GM18519 (cell line): ENCODE results near the gene RIIAD1.

Experiments
- ATAC-seq: cut with Tn5 transposase; IDR thresholded peaks from one replicate; pipeline ENCODE4 v1.9.1; 2021; ENCODE audit warnings: mild to moderate bottlenecking, moderate library complexity; ENCODE audit not compliant: unreplicated experiment, low FRiP score

RIIAD1 gene

GRCh38 chr1:151710187-151710840, 11.0 kb upstream of the RIIAD1 start:
- no peak for ATAC-seq

- ATAC-seq = no peak
Measured at GRCh38 chr1:151711044-151711800, 10.1 kb upstream of the RIIAD1 start.

GRCh38 chr1:151711951-151712350, 9.4 kb upstream of the RIIAD1 start:
- no peak for ATAC-seq

- ATAC-seq = no peak
Measured at GRCh38 chr1:151713044-151713443, 8.3 kb upstream of the RIIAD1 start.

- no peak for ATAC-seq
Measured at GRCh38 chr1:151713874-151714273, 7.4 kb upstream of the RIIAD1 start.

GRCh38 chr1:151714820-151715725, 6.2 kb upstream of the RIIAD1 start:
- ATAC-seq = no peak

GRCh38 chr1:151715726-151716404, 5.5 kb upstream of the RIIAD1 start:
- no peak for ATAC-seq

GRCh38 chr1:151716405-151716762, 4.9 kb upstream of the RIIAD1 start:
- no peak for ATAC-seq

- no peak for ATAC-seq
Measured at GRCh38 chr1:151716771-151717631, 4.3 kb upstream of the RIIAD1 start, which contains the start of gene CELF3. Gene CELF3, minus strand, starts transcription at chr1:151716803. Its CDS starts 783 bp downstream, at chr1:151716020.

- ATAC-seq = no peak
Measured at GRCh38 chr1:151718011-151718431, 3.3 kb upstream of the RIIAD1 start.

GRCh38 chr1:151718666-151719065, 2.7 kb upstream of the RIIAD1 start:
- ATAC-seq = no peak

GRCh38 chr1:151720125-151720524, 1.2 kb upstream of the RIIAD1 start:
- no peak for ATAC-seq

- ATAC-seq = no peak
Measured at GRCh38 chr1:151720554-151720953, 768 bp upstream of the RIIAD1 start.

- no peak for ATAC-seq
Measured at GRCh38 chr1:151721788-151722510, 627 bp downstream of the RIIAD1 start.

- no peak for ATAC-seq
Measured at GRCh38 chr1:151723726-151724370, 2.5 kb downstream of the RIIAD1 start.

GRCh38 chr1:151728151-151729054, 7.1 kb downstream of the RIIAD1 start:
- ATAC-seq = no peak

- no peak for ATAC-seq
Measured at GRCh38 chr1:151729157-151729965, 8.0 kb downstream of the RIIAD1 start.
